Daoy (cell line): ENCODE results near the gene CDX1. TPM values are rescaled to one million over a fixed set of nuclear protein-coding genes. Genes with fewer than 3 reads are reported as not detected.

Experiments used
- DNase-seq: peaks from one replicate; pipeline ENCODE4 v3.0.0-alpha.2; 2015; ENCODE audit warnings: low read depth
- total RNA-seq: library from RNA; depleted of rRNA; stranded (reverse); fragments of >200 nt; shearing (Covaris generic); gene quantifications from 2 replicates; pipeline ENCODE4 v1.2.3, GENCODE V29; 2014

Gene CDX1
- total RNA-seq, 1 experiment from 2014 or later, result 0.06 TPM

- no peak for DNase-seq
Observed at GRCh38 chr5:150163035-150163434, 3.5 kb upstream of the CDX1 start.

GRCh38 chr5:150163547-150164059 lies 3.0 kb upstream of the CDX1 start:
- DNase-seq, result peak; percentile 52

- DNase-seq, result no peak
Observed at GRCh38 chr5:150164211-150164980, 2.2 kb upstream of the CDX1 start.

DNA sequence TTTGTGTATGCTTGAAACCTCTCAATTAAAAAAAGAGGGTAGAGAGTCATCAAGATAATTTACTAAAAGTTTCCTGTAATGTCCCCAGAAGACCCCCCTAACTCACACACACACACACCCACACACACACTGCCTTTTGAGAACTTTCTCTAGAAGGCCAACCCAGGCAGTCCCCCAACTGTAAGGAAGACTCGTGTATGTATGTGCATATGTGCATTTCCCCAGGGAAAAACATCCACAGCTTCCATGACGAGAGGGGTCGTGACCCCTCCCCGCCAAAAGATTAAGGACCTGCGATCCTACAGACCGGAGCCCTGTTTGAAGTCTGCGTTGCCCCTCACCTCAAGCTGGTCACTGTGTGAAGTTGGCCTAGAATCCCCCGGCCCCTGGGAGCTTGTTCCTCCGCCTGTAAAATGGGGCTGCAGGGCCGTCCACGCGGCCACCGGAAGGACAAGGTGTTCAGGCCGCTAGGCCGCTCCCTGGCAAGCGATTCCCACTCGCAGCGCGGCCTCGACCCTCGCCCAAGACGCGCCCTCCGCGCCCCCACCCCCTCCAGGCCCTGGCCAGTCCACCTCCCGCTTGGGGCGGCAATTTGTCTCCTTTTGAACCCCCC lies 435 bp upstream of the CDX1 start:
- no peak for DNase-seq

DNA sequence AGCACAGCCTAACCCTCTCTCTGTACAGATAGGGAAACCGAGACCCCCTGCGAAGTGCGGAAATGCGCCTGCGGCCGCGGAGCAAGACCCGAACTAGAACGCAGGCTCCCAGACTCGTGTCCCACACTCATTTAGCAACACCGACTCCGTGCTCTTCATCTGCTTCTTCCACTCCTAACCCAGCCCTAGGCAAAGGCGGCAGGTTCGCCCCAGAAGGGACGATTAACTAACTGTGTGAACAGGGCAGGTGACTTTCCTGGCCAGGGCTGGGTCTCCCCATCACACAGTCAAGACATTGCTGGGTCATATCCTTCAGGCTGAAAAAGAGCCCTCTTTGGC lies 903 bp downstream of the CDX1 start:
- no peak for DNase-seq

- DNase-seq, result no peak
Observed at GRCh38 chr5:150167908-150168307, 1.3 kb downstream of the CDX1 start.

DNA sequence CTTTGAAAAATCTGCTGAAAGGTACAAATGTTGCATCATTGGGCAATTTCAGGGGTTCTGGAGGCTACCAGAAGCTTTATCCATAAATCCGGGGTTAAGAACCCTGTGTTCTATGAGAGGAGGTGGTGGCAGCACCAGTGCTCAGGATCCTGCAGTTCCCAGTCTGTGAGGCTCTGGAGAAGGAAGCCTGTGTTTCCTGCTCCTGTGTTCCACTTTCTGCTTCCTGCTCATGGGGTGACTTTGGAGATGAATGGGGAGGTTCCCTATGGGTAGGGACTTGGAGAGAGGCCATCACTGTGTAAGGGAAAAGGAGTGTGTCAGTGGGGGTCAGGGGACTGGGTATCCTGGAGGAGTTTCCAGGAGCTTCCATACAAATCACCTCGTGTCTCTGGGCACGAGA lies 2.3 kb downstream of the CDX1 start:
- DNase-seq, result no peak

- no peak for DNase-seq
Observed at GRCh38 chr5:150172145-150172544, 5.6 kb downstream of the CDX1 start.

DNA sequence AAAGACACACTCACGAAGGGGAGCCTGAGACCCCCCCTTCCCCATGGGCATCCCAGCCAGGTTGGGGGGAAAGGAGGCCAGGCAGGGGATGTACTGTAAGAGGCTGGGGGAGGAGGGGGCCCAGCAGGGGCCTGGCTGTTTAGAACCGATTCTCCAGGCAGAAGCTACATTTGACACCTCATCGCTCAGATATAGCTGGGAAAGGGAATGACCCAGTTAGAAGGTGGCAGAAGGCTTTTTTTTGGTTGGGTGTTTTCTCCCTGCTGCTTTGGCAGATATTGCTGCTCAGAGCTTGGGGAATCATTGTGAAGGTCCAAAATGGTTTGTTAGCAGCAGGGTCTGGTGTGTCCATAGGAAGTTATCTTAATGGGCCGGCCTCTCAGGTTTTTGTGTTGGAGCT lies 6.0 kb downstream of the CDX1 start:
- no peak for DNase-seq

DNA sequence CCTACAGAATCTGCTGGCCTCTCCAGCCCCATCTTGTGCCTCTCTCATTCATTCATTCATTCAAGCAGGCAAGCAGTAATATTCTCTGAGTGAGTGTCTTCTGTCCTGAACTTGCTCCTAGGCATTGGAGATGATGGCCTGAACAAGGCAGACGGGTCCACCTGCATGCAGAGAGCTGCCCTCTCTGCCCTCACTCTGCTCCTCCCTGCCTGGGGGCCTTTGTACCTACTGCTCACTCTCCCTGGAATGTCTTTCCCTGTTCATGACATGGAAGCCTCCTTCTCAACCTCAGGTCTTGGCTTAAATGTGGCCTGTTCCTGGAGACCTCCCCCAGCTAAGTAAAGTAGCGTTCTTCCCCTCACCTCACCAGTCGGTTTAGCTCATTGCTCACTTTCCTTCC lies 6.6 kb downstream of the CDX1 start:
- DNase-seq, result no peak

GRCh38 chr5:150174285-150174684 lies 7.7 kb downstream of the CDX1 start:
- DNase-seq, result no peak

GRCh38 chr5:150175076-150175475 lies 8.5 kb downstream of the CDX1 start:
- DNase-seq, result no peak

DNA sequence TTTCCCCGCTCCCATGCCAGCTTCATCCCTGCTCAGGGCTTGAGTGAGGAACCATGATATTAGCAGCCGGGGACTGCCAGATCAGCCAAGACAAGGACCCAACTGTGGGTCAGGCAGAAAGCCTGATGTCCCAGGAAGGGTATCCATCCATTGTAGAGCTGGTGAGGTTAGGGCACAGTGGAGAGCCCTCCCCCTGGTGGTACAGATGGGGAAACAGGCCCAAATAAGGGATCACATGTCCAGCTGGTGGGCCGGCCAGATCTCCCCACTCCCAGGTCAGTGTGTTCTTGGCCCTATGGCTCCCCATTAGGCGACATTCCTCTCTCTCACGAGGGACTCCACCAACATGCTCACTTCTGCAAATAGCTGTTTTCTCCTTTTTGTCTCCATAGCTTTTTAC lies 9.0 kb downstream of the CDX1 start:
- peak; percentile 53 for DNase-seq

GRCh38 chr5:150176745-150177477 lies 10.3 kb downstream of the CDX1 start:
- no peak for DNase-seq

- DNase-seq, result no peak
Observed at GRCh38 chr5:150177721-150178120, 11.1 kb downstream of the CDX1 start.

DNA sequence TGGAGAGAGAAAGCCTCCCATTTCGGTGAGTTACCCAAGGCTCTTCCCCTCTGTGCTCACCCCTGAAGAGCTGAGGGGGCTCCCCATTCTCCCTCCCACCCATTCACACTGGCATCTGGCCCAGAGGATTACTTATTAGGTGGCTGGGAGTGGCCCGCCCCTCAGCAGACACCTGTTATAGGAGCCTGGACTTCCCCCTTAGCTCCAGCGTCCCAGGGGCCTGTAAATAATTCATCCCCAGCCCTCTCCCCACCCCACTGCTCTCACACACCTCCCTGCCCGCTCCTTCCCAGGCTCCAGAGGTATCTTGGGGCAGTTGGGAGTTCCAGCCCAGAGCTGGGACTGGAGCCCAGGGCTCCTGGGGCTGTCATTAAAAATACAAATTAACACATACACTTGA lies 11.7 kb downstream of the CDX1 start:
- DNase-seq, result no peak

- no peak for DNase-seq
Observed at GRCh38 chr5:150179019-150179620, 12.5 kb downstream of the CDX1 start.

GRCh38 chr5:150180241-150181026 lies 13.9 kb downstream of the CDX1 start:
- DNase-seq, result no peak

GRCh38 chr5:150181027-150181426 lies 14.4 kb downstream of the CDX1 start:
- DNase-seq, result peak; percentile 86

DNA sequence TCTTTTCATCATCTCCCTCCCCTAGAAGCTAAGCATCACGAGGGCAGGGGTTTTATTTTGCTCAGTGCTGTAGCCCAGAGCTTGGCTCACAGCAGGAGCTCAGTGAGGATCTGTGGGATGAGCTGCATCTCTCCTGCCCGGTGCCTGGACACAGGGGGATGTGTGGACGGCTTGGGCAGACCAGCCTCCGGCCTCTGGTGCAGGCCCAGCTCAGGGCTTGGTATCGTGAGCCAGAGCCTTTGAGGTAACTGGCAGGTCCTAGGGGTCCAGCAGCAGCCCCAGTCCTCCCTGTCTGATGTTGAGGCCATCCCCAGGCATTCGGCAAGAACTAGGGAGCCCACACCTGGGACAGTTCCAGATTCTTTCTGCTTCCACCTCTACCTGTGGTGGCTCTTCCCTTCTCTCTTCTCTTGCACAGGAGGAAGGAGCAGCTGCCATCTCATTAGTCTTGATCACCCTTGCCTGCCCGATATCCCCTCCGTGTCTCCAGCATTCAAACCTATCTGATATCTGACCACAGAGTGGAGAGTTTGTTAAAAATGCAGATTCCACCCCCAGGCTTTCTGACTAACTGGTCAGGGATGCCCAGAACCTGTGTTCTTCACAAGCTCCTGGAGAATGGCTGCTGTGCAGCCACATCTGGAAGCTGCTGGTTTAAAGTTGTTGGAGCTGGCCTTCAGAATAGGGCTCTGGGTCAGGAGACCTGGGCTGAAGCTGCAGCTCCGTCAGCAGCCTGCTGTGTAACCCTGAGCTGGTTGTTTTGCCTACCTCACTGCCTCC lies 15.4 kb downstream of the CDX1 start:
- DNase-seq, result no peak

DNA sequence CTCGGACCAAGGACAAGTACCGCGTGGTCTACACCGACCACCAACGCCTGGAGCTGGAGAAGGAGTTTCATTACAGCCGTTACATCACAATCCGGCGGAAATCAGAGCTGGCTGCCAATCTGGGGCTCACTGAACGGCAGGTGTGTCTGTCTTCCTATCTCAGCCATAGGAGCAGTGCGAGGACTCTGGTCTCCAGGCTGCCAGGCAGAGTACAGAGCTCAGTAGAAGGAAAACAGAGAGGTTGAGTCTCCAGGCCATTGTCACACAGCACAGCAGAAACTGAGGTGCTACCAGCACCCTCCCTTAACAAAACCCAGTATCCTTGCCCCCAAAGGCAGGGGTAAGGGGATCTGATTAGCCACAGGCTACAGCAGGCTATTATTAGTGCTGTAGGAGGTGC lies 16.2 kb downstream of the CDX1 start:
- DNase-seq, result no peak
